T-helper 1 cell treated with Interleukin-12 subunit alpha and Interleukin-12 subunit beta and Interleukin-4 antibody, amounts not matched to agents 30 μg/mL and 1 μg/mL, for 36 hours (primary cell): ENCODE measurements around the gene ZNF134.

Experiments used
- H3K27ac Mint-ChIP-seq: one replicate; pipeline ENCODE4 v1.8.0; 2021; ENCODE audit warnings: mild to moderate bottlenecking, mixed read lengths
- H3K27me3 Mint-ChIP-seq: one replicate; pipeline ENCODE4 v1.8.0; 2021; ENCODE audit warnings: low read depth, mixed read lengths
- H3K36me3 Mint-ChIP-seq: one replicate; pipeline ENCODE4 v1.8.0; 2021; ENCODE audit warnings: low read depth, mixed read lengths
- H3K4me1 Mint-ChIP-seq: one replicate; pipeline ENCODE4 v1.8.0; 2021; ENCODE audit warnings: low read depth, mixed read lengths
- H3K4me3 Mint-ChIP-seq: one replicate; pipeline ENCODE4 v1.8.0; 2021; ENCODE audit warnings: mild to moderate bottlenecking, moderate library complexity, mixed read lengths
- H3K9me3 Mint-ChIP-seq: one replicate; pipeline ENCODE4 v1.8.0; 2021; ENCODE audit warnings: mixed read lengths

ZNF134 gene

DNA sequence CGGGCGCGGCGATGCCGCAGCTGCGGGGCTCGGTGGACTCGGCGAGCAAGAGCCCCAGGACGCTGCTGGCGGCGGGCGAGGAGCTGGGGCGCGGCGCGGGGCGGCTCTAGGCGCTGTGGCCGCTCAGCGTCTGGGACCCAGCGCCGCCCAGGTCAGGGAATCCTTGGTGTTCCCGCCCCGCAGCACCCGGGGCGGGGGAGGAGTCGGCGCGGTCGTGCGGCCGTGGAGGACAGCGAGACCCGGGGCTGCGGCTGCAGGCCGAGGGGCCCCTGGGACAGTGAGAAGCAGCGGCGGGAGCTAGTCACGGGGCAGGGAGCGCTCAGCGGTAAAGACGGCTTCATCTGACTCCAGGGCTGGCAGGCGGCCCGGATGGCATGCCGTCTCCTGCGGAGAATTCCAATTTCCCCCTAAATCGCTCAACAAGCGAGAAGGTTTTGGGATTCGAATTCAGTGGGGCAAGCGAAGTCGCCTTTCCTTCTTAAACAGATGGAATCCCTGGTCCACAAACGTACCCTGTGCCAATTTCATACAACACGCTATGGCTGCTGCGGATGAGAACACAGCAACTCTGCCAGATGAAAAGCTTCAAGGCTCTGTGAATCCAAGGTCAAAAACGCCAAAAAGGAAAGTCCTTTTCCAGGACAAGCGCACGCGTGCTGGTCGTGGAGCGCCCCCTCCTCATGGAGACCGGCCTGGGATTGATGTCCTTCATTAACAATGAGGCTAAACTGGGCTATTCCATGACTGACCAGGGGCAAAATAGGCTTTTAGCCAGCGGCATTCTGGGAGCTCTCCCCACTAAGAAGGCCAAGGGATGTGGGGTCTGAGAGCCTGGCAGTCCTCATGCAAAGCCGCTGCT, 50.5 kb downstream of the ZNF134 start:
- Mint-ChIP-seq H3K9me3 (peaks cover 20% of the 10 kb centered on the region), H3K27me3 (peaks cover 10% of the 10 kb centered on the region), H3K27ac (no peak overlapping the region), H3K4me1 (peaks cover 2% of the 10 kb centered on the region), H3K36me3 (peaks cover 2% of the 10 kb centered on the region), H3K4me3 (peak overlapping the region; percentile 25)

DNA sequence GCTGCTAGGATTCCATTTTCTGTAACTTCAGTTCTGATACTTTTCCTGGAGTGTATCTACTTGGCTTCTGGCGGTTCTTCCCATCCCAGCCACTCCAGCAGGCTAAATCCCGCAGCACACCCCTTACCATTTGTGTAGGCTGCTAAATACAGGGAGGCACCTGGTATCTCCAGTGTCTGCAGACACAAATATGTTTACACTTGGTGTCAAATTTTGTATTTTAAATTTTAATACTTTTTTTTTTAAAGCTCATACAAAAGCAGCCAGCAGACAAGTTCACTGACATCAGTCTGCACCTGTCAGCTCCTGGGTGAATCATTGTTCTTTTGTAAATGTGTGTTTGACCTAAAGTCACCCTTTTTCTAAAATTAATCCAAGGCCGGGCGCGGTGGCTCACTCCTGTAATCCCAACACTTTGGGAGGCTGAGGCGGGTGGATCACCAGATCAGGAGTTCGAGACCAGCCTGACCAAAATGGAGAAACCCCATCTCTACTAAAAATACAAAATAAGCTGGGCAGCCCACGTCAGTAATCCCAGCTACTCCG, 51.3 kb downstream of the ZNF134 start:
- no peak overlapping the region for H3K27ac Mint-ChIP-seq
- H3K9me3 Mint-ChIP-seq = peaks cover 19% of the 10 kb centered on the region
- H3K36me3 Mint-ChIP-seq = peaks cover 2% of the 10 kb centered on the region
- peaks cover 10% of the 10 kb centered on the region for H3K27me3 Mint-ChIP-seq
- H3K4me1 Mint-ChIP-seq = peaks cover 2% of the 10 kb centered on the region
- H3K4me3 Mint-ChIP-seq = peak overlapping the region; percentile 25

DNA sequence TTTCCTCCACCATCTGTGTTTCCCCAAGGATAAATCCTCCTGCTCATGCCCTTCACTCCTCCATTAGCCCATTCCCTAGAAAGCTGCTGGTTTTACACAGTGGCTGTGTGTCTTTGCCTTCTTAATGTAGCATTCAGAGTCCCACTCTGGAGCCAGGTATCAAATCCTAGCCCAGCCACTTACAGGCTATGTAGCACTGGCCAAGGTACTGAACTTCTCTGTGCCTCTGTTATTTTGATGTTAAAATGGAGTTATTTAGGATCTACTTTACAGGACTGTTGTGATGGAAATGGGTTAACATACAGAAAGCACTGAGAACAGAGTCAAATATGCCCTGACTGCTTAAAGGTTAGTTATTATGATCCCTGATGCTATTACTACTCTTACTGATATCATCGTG, 53.2 kb downstream of the ZNF134 start:
- Mint-ChIP-seq H3K27me3 (peaks cover 10% of the 10 kb centered on the region), H3K27ac (no peak overlapping the region), H3K4me3 (no peak overlapping the region), H3K9me3 (peaks cover 30% of the 10 kb centered on the region), H3K4me1 (peaks cover 2% of the 10 kb centered on the region), H3K36me3 (peaks cover 2% of the 10 kb centered on the region)

DNA sequence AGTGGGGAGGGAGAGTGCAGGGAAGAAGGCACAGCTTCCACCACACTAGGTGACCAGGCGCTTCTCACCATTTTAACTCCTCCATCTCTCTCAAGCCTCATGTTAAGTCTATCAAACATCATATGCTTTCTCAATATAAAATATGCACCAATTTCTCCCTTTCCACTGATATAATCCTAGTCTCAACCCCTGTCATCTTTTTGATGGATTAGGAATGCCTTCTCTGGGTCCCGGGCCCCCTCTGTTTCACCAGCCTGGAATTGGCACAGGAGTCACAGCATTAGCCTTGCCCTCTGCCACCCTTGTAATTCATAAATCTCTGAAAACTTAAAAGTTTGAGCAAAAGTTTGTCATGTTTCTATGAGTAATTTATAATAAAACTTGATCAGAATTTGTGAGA, 54.6 kb downstream of the ZNF134 start, which contains the start of gene ZSCAN4:
Gene ZSCAN4 (plus strand): TSS at position 301 of the 400 bp plus-strand sequence. CDS start 7,211 bp downstream, outside the sequence.
- peaks cover 2% of the 10 kb centered on the region for H3K4me1 Mint-ChIP-seq
- H3K27me3 Mint-ChIP-seq = peaks cover 10% of the 10 kb centered on the region
- peaks cover 30% of the 10 kb centered on the region for H3K9me3 Mint-ChIP-seq
- no peak within 1 kb of the TSS for H3K27ac Mint-ChIP-seq
- peaks cover 2% of the 10 kb centered on the region for H3K36me3 Mint-ChIP-seq
- no peak within 1 kb of the TSS for H3K4me3 Mint-ChIP-seq

DNA sequence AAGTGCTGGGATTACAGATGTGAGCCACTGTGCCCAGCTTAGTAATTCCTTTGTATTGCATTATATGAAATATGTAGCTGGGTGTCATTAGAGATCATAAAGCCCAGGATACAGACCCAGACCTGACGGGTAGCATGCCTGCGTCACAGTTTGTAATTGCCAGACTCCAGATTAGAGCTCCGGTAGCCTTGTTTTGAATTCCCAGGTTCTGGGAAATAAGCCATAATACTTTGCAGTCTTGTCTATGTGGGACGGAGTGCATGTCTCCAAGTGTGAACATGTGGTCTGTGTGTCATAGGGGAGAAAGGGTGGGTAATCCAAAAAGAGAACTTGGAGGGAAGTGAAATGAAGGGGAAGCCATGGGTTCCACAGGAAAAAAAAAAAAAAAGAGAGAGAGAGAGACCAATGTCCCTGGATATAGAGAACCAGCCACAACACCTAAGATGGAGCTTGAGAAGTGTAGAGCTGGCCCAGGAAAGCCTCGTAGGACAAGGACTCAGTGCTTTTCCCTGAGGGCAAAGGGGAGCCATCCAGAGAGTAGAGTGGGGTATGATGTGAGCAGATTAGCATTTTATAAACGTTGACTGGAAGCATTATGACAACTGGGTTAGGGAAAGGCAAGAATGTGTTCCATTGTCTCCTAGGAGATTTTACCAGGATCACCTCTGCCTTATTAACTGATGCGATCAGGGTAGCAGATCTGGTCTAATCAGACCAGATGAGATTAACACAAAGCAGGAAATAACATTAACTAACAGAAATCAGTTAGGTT, 57.3 kb downstream of the ZNF134 start:
- H3K27me3 Mint-ChIP-seq = no peaks in the 10 kb centered on the region
- H3K4me3 Mint-ChIP-seq = no peak overlapping the region
- H3K9me3 Mint-ChIP-seq = peaks cover 41% of the 10 kb centered on the region
- H3K36me3 Mint-ChIP-seq = peaks cover 2% of the 10 kb centered on the region
- H3K27ac Mint-ChIP-seq = no peak overlapping the region
- H3K4me1 Mint-ChIP-seq = no peaks in the 10 kb centered on the region

DNA sequence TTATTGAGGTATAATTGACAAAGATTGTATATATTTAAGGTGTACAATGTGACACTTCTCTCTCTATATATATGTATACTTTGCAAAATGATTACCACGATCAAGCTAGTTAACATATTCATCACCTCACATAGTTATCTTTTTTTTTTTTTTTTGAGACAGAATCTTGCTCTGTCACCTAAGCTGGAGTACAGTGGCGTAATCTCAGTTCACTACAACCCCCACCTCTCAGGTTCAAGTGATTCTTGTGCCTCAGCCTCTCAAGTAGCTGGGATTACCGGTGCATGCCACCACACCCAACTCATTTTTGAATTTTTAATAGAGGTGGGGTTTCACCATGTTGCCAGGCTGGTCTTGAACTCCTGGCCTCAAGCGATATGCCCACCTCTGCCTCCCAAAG, 58.4 kb downstream of the ZNF134 start:
- H3K27ac Mint-ChIP-seq = no peak overlapping the region
- no peaks in the 10 kb centered on the region for H3K27me3 Mint-ChIP-seq
- no peak overlapping the region for H3K4me3 Mint-ChIP-seq
- no peaks in the 10 kb centered on the region for H3K4me1 Mint-ChIP-seq
- peaks cover 2% of the 10 kb centered on the region for H3K36me3 Mint-ChIP-seq
- H3K9me3 Mint-ChIP-seq = peaks cover 39% of the 10 kb centered on the region
